GM21529 (cell line): ENCODE data around the gene SSX2IP.
"Not testable (repeated sequence)": the region's sequence is repeated elsewhere in the genome, so short reads cannot be mapped to it uniquely, and the experiment has no call there.

ENCODE experiments used
- ATAC-seq: cut with Tn5 transposase; IDR thresholded peaks from one replicate; pipeline ENCODE4 v1.9.1; 2021; ENCODE audit not compliant: unreplicated experiment

Gene SSX2IP

GRCh38 chr1:84620720-84621313 is 69.4 kb downstream of the SSX2IP start:
- peak; percentile 97 for ATAC-seq

- no peak for ATAC-seq
Measured at GRCh38 chr1:84619383-84620102, 70.7 kb downstream of the SSX2IP start.

GRCh38 chr1:84617349-84617748 is 72.9 kb downstream of the SSX2IP start:
- no peak for ATAC-seq

- ATAC-seq = no peak
Measured at GRCh38 chr1:84615790-84616189, 74.5 kb downstream of the SSX2IP start.

GRCh38 chr1:84613887-84614286 is 76.4 kb downstream of the SSX2IP start:
- ATAC-seq = no peak

- ATAC-seq = no peak
Measured at GRCh38 chr1:84613026-84613425, 77.2 kb downstream of the SSX2IP start.

GRCh38 chr1:84611796-84612195 is 78.5 kb downstream of the SSX2IP start:
- no peak for ATAC-seq

GRCh38 chr1:84611091-84611490 is 79.2 kb downstream of the SSX2IP start:
- no peak for ATAC-seq

- ATAC-seq = no peak
Measured at GRCh38 chr1:84606977-84607376, 83.3 kb downstream of the SSX2IP start.

- no peak for ATAC-seq
Measured at GRCh38 chr1:84605157-84605556, 85.1 kb downstream of the SSX2IP start.

GRCh38 chr1:84603941-84604830 is 86.1 kb downstream of the SSX2IP start:
- no peak for ATAC-seq

GRCh38 chr1:84603223-84603622 is 87.0 kb downstream of the SSX2IP start:
- no peak for ATAC-seq

- no peak for ATAC-seq
Measured at GRCh38 chr1:84600796-84601195, 89.5 kb downstream of the SSX2IP start.

GRCh38 chr1:84598846-84599741 is 91.2 kb downstream of the SSX2IP start:
- peak; percentile 78 for ATAC-seq

GRCh38 chr1:84598418-84598817 is 91.8 kb downstream of the SSX2IP start:
- no peak for ATAC-seq

GRCh38 chr1:84597011-84597410 is 93.2 kb downstream of the SSX2IP start:
- no peak for ATAC-seq

GRCh38 chr1:84594959-84595358 is 95.3 kb downstream of the SSX2IP start:
- not testable (repeated sequence) for ATAC-seq
